ENCODE results near the gene GNB1L. TPM values are rescaled to one million over a fixed set of nuclear protein-coding genes. Genes with fewer than 3 reads are reported as not detected.

GNB1L gene
- total and polyA plus RNA-seq, 9 of the 15 experiments (the other 6 are each of a cell fraction or from before 2014, with no cell fraction given): 0.56 to 50.5 (median 10.2) TPM

DNA sequence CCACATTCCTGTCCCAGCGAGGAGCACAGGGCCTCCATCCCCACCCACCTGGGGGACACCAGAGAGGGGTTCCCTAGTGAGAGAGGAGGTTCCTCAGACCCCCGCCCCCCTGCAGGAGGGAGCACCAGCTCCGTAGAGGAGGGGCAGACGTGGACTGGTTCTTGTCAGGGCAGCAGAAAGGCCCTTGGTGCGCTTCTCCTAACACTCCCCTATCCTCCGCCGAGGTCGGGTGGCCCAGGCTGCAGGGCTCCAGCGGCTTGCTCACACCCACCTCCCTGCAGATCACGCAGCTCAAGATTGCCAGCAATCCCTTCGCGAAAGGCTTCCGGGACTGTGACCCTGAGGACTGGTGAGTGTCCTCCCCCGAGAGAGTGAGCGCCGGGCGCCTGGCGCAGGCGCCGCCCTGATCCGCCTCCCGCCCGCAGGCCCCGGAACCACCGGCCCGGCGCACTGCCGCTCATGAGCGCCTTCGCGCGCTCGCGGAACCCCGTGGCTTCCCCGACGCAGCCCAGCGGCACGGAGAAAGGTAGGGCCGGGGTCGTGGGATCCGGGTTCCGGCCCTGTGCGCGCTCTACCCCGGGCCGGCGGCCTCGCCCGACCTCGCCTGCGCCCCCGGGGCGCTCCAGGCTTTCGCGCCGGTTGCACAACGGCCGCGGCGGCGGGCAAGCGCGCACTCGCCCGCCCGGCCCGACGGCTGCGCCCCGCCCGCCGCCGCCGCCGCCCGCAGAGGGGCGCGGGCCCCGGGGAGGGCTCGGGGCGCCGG, 89.0 kb downstream of the GNB1L start (continued):
- TF ChIP-seq, protein P1, sequence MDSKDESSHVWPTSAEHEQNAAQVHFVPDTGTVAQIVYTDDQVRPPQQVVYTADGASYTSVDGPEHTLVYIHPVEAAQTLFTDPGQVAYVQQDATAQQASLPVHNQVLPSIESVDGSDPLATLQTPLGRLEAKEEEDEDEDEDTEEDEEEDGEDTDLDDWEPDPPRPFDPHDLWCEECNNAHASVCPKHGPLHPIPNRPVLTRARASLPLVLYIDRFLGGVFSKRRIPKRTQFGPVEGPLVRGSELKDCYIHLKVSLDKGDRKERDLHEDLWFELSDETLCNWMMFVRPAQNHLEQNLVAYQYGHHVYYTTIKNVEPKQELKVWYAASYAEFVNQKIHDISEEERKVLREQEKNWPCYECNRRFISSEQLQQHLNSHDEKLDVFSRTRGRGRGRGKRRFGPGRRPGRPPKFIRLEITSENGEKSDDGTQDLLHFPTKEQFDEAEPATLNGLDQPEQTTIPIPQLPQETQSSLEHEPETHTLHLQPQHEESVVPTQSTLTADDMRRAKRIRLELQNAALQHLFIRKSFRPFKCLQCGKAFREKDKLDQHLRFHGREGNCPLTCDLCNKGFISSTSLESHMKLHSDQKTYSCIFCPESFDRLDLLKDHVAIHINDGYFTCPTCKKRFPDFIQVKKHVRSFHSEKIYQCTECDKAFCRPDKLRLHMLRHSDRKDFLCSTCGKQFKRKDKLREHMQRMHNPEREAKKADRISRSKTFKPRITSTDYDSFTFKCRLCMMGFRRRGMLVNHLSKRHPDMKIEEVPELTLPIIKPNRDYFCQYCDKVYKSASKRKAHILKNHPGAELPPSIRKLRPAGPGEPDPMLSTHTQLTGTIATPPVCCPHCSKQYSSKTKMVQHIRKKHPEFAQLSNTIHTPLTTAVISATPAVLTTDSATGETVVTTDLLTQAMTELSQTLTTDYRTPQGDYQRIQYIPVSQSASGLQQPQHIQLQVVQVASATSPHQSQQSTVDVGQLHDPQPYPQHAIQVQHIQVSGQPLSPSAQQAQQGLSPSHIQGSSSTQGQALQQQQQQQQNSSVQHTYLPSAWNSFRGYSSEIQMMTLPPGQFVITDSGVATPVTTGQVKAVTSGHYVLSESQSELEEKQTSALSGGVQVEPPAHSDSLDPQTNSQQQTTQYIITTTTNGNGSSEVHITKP (IDR thresholded peaks at IDR 0.05; ENCODE audit: partially characterized antibody): peak; percentile 47
- TF ChIP-seq PHB (CRISPR knock-in tag; IDR thresholded peaks at IDR 0.05) (0 out of 2 replicates have a peak, but pooled peaks have one; percentile 40), ELF4 (CRISPR knock-in tag; IDR thresholded peaks at IDR 0.05) (no peak), SETDB1 (IDR thresholded peaks at IDR 0.05; ENCODE audit: low read length) (no peak), ZNF717 (CRISPR knock-in tag; IDR thresholded peaks at IDR 0.05) (no peak), CEBPG (CRISPR knock-in tag; IDR thresholded peaks at IDR 0.05) (no peak), CEBPG (tag; conservative IDR thresholded peaks at IDR 0.05 in 1 of 2, IDR thresholded peaks at IDR 0.05 in 1 of 2) (peak in 1 of 2 experiments; percentile 45; a peak in 2 of 4 replicates), POLR2A (conservative IDR thresholded peaks at IDR 0.05) (no peak), SMC3 (conservative IDR thresholded peaks at IDR 0.05; ENCODE audit: insufficient read depth, low read depth, low read length) (0 out of 2 replicates have a peak, but pooled peaks have one; percentile 7), ZNF551 (CRISPR knock-in tag; IDR thresholded peaks at IDR 0.05) (no peak), HDAC6 (IDR thresholded peaks at IDR 0.05; ENCODE audit: low read depth, low read length) (no peak), ZNF143 (CRISPR knock-in tag; IDR thresholded peaks at IDR 0.05) (no peak), RB1 (IDR thresholded peaks at IDR 0.05; ENCODE audit: low read depth) (0 out of 2 replicates have a peak, but pooled peaks have one; percentile 15), ZNF436 (CRISPR knock-in tag; IDR thresholded peaks at IDR 0.05) (no peak)
- TF ChIP-seq, protein P2, sequence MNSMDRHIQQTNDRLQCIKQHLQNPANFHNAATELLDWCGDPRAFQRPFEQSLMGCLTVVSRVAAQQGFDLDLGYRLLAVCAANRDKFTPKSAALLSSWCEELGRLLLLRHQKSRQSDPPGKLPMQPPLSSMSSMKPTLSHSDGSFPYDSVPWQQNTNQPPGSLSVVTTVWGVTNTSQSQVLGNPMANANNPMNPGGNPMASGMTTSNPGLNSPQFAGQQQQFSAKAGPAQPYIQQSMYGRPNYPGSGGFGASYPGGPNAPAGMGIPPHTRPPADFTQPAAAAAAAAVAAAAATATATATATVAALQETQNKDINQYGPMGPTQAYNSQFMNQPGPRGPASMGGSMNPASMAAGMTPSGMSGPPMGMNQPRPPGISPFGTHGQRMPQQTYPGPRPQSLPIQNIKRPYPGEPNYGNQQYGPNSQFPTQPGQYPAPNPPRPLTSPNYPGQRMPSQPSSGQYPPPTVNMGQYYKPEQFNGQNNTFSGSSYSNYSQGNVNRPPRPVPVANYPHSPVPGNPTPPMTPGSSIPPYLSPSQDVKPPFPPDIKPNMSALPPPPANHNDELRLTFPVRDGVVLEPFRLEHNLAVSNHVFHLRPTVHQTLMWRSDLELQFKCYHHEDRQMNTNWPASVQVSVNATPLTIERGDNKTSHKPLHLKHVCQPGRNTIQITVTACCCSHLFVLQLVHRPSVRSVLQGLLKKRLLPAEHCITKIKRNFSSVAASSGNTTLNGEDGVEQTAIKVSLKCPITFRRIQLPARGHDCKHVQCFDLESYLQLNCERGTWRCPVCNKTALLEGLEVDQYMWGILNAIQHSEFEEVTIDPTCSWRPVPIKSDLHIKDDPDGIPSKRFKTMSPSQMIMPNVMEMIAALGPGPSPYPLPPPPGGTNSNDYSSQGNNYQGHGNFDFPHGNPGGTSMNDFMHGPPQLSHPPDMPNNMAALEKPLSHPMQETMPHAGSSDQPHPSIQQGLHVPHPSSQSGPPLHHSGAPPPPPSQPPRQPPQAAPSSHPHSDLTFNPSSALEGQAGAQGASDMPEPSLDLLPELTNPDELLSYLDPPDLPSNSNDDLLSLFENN (IDR thresholded peaks at IDR 0.05; ENCODE audit: low read depth in 2 of 2, low read length in 2 of 2): no peak; a peak in 1 of 4 replicates
- TF ChIP-seq, protein P3, sequence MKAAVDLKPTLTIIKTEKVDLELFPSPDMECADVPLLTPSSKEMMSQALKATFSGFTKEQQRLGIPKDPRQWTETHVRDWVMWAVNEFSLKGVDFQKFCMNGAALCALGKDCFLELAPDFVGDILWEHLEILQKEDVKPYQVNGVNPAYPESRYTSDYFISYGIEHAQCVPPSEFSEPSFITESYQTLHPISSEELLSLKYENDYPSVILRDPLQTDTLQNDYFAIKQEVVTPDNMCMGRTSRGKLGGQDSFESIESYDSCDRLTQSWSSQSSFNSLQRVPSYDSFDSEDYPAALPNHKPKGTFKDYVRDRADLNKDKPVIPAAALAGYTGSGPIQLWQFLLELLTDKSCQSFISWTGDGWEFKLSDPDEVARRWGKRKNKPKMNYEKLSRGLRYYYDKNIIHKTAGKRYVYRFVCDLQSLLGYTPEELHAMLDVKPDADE (conservative IDR thresholded peaks at IDR 0.05; ENCODE audit: control insufficient read depth, low read depth, low read length): no peak
- TF ChIP-seq, protein P4, sequence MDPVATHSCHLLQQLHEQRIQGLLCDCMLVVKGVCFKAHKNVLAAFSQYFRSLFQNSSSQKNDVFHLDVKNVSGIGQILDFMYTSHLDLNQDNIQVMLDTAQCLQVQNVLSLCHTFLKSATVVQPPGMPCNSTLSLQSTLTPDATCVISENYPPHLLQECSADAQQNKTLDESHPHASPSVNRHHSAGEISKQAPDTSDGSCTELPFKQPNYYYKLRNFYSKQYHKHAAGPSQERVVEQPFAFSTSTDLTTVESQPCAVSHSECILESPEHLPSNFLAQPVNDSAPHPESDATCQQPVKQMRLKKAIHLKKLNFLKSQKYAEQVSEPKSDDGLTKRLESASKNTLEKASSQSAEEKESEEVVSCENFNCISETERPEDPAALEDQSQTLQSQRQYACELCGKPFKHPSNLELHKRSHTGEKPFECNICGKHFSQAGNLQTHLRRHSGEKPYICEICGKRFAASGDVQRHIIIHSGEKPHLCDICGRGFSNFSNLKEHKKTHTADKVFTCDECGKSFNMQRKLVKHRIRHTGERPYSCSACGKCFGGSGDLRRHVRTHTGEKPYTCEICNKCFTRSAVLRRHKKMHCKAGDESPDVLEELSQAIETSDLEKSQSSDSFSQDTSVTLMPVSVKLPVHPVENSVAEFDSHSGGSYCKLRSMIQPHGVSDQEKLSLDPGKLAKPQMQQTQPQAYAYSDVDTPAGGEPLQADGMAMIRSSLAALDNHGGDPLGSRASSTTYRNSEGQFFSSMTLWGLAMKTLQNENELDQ (CRISPR knock-in tag; IDR thresholded peaks at IDR 0.05; ENCODE audit: borderline replicate concordance): no peak
